HepG2 (cell line): Measurements from ENCODE around the gene SERINC2. TPM values are rescaled to one million over a fixed set of nuclear protein-coding genes. Genes with fewer than 3 reads are reported as not detected.

ENCODE experiments used
- ARNTL ChIP-seq: sonication (generic); formaldehyde crosslinking; IDR thresholded peaks from 2 replicates; pipeline ENCODE4 v1.4.0; 2020; ENCODE audit warnings: mild to moderate bottlenecking, missing genetic modification reagents
- BORCS8-MEF2B ChIP-seq: sonication (generic); formaldehyde crosslinking; IDR thresholded peaks from 2 replicates; pipeline ENCODE4 v1.8.0; 2022; ENCODE audit warnings: mild to moderate bottlenecking, missing genetic modification reagents
- DPF2 ChIP-seq: sonication (generic); formaldehyde crosslinking; IDR thresholded peaks from 2 replicates; pipeline ENCODE4 v1.4.0; 2020; ENCODE audit warnings: mild to moderate bottlenecking, low read depth, missing genetic modification reagents, borderline replicate concordance
- ERF ChIP-seq: IDR thresholded peaks from 2 replicates; pipeline ENCODE4 v1.6.1; 2018; ENCODE audit warnings: missing biosample characterization, missing genetic modification reagents
- FOXK1 ChIP-seq: sonication (generic); formaldehyde crosslinking; IDR thresholded peaks from 2 replicates; pipeline ENCODE4 v1.4.0; 2020; ENCODE audit warnings: low read depth, missing genetic modification reagents, borderline replicate concordance
- GATAD2A ChIP-seq: IDR thresholded peaks from 2 replicates; pipeline ENCODE4 v1.6.1; 2016
- KDM2A ChIP-seq: sonication (generic); formaldehyde crosslinking; IDR thresholded peaks from 2 replicates; pipeline ENCODE4 v1.4.0; 2020; ENCODE audit warnings: low read depth, missing genetic modification reagents, borderline replicate concordance
- MZF1 ChIP-seq: sonication (generic); formaldehyde crosslinking; IDR thresholded peaks from 2 replicates; pipeline ENCODE4 v1.8.1; 2023; ENCODE audit warnings: mild to moderate bottlenecking, missing genetic modification reagents, borderline replicate concordance
- PHB2 ChIP-seq: fragments of 450-650 bp; IDR thresholded peaks from 2 replicates; pipeline ENCODE4 v1.6.1; 2018; ENCODE audit not compliant: partially characterized antibody
- POLR2AphosphoS5 ChIP-seq: IDR thresholded peaks from 2 replicates; pipeline ENCODE4 v1.6.1; 2012; ENCODE audit warnings: low read depth, low read length
- SOX13 ChIP-seq, 3 experiments: fragments of 450-650 bp in 1 of 3; sonication (generic) in 1 of 3; formaldehyde crosslinking in 1 of 3; IDR thresholded peaks in 2 of 3; conservative IDR thresholded peaks in 1 of 3; 2 replicates each; pipeline versions ENCODE4 v1.5.0 to v1.6.1; 2016 to 2020; ENCODE audit warnings: antibody characterized with exemption in 1 of 3, mild to moderate bottlenecking in 1 of 3, missing compliant biosample characterization in 1 of 3, missing genetic modification reagents in 1 of 3, moderate library complexity in 1 of 3
- TFDP2 ChIP-seq: sonication (generic); formaldehyde crosslinking; IDR thresholded peaks from 2 replicates; pipeline ENCODE4 v1.4.0; 2020; ENCODE audit warnings: missing genetic modification reagents
- TGIF2 ChIP-seq: IDR thresholded peaks from 2 replicates; pipeline ENCODE4 v1.6.1; 2016; ENCODE audit warnings: control low read depth, missing compliant biosample characterization
- ZBTB10 ChIP-seq: sonication (generic); formaldehyde crosslinking; IDR thresholded peaks from 2 replicates; pipeline ENCODE4 v1.4.0; 2020; ENCODE audit warnings: missing genetic modification reagents, borderline replicate concordance
- ZNF180 ChIP-seq: sonication (generic); formaldehyde crosslinking; IDR thresholded peaks from 2 replicates; pipeline ENCODE4 v1.4.0; 2020; ENCODE audit warnings: low read depth, missing genetic modification reagents, borderline replicate concordance
- ZNF468 ChIP-seq: sonication (generic); formaldehyde crosslinking; IDR thresholded peaks from 2 replicates; pipeline ENCODE4 v1.8.0; 2022; ENCODE audit warnings: mild to moderate bottlenecking, moderate library complexity, missing genetic modification reagents
- ZNF567 ChIP-seq: sonication (generic); formaldehyde crosslinking; IDR thresholded peaks from 2 replicates; pipeline ENCODE4 v1.8.1; 2023; ENCODE audit warnings: mild to moderate bottlenecking, missing genetic modification reagents, borderline replicate concordance
- ZNF639 ChIP-seq: conservative IDR thresholded peaks from 2 replicates; pipeline ENCODE4 v1.6.1; 2018; ENCODE audit warnings: missing genetic modification reagents
- ZNF746 ChIP-seq: sonication (generic); formaldehyde crosslinking; IDR thresholded peaks from 2 replicates; pipeline ENCODE4 v1.8.0; 2022; ENCODE audit warnings: mild to moderate bottlenecking, missing genetic modification reagents
- polyA plus RNA-seq, 8 experiments: library from polyadenylated mRNA; depleted of rRNA in 3 of 8; stranded (reverse) in 7 of 8; unstranded in 1 of 8; fragments of >200 nt; fragmentation: Illumina TruSeq in 4 of 8; extraction: Trizol in 4 of 8; gene quantifications; 2 replicates each; pipeline versions ENCODE4 v1.2.1 to v1.2.3, GENCODE V29; 2011 to 2016; ENCODE audit warnings: low read depth in 4 of 8, missing spikeins in 1 of 8, mixed read lengths in 1 of 8; ENCODE audit not compliant: insufficient read depth in 1 of 8
- total RNA-seq, 5 experiments: library from RNA; depleted of rRNA; stranded (reverse); fragments of >200 nt; fragmentation: Illumina TruSeq; extraction: Trizol; gene quantifications; 2 replicates each; pipeline ENCODE4 v1.2.3, GENCODE V29; 2016; ENCODE audit warnings: low read depth in 1 of 5
- TF ChIP-seq, protein P1 (sequence below): sonication (generic); formaldehyde crosslinking; IDR thresholded peaks from 2 replicates; pipeline ENCODE4 v1.4.0; 2020; ENCODE audit warnings: missing genetic modification reagents
- TF ChIP-seq, protein P2 (sequence below): IDR thresholded peaks from 2 replicates; pipeline ENCODE4 v1.6.1; 2016; ENCODE audit warnings: missing genetic modification reagents, missing compliant biosample characterization

Gene SERINC2
- total and polyA plus RNA-seq, 2 of the 13 experiments (the other 11 are each of a cell fraction or from before 2014, with no cell fraction given), result 4.8 to 126 TPM

GRCh38 chr1:31373056-31373896, 39.7 kb upstream of the SERINC2 start, which contains the start of gene FABP3 (continued):
- TF ChIP-seq MZF1 (CRISPR knock-in tag) (no peak), ZNF180 (CRISPR knock-in tag) (no peak), ZNF746 (CRISPR knock-in tag) (peak; percentile 79; the same call in 1 of the 2 replicates), ARNTL (peak; percentile 67; the same call in 1 of the 2 replicates), ZNF567 (no peak), FOXK1 (no peak), DPF2 (CRISPR knock-in tag) (no peak), POLR2AphosphoS5 (peak; percentile 26; the same call in 1 of the 2 replicates), KDM2A (peak; percentile 77), BORCS8-MEF2B (no peak), GATAD2A (CRISPR knock-in tag) (no peak), ZBTB10 (CRISPR knock-in tag) (no peak), ZNF468 (no peak), SOX13 (IDR thresholded peaks at IDR 0.05) (no peak), SOX13 (CRISPR knock-in tag; conservative IDR thresholded peaks at IDR 0.05 in 1 of 2, IDR thresholded peaks at IDR 0.05 in 1 of 2) (peak in 1 of 2 experiments; percentile 49; a peak in 1 of 4 replicates), TGIF2 (CRISPR knock-in tag) (no peak), PHB2 (no peak), TFDP2 (CRISPR knock-in tag) (no peak; the same call in 1 of the 2 replicates), ERF (CRISPR knock-in tag) (peak; percentile 69), ZNF639 (no peak)
- TF ChIP-seq, protein P1, sequence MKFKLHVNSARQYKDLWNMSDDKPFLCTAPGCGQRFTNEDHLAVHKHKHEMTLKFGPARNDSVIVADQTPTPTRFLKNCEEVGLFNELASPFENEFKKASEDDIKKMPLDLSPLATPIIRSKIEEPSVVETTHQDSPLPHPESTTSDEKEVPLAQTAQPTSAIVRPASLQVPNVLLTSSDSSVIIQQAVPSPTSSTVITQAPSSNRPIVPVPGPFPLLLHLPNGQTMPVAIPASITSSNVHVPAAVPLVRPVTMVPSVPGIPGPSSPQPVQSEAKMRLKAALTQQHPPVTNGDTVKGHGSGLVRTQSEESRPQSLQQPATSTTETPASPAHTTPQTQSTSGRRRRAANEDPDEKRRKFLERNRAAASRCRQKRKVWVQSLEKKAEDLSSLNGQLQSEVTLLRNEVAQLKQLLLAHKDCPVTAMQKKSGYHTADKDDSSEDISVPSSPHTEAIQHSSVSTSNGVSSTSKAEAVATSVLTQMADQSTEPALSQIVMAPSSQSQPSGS (CRISPR knock-in tag), result no peak
- TF ChIP-seq, protein P2, sequence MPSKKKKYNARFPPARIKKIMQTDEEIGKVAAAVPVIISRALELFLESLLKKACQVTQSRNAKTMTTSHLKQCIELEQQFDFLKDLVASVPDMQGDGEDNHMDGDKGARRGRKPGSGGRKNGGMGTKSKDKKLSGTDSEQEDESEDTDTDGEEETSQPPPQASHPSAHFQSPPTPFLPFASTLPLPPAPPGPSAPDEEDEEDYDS (CRISPR knock-in tag), result 0 out of 2 replicates have a peak, but pooled peaks have one; percentile 41
